Neural crest cell (in vitro differentiated cells): ENCODE results near the gene POU5F2. TPM values are rescaled to one million over a fixed set of nuclear protein-coding genes. Genes with fewer than 3 reads are reported as not detected.

Source experiments
- DNase-seq: peaks from one replicate; pipeline ENCODE4 v3.0.0; 2021; ENCODE audit warnings: low read depth, mixed read lengths, low spot score
- H3K27ac Mint-ChIP-seq: one replicate; pipeline ENCODE4 v1.8.0; 2021; ENCODE audit warnings: mild to moderate bottlenecking, mixed read lengths; ENCODE audit not compliant: unreplicated experiment
- H3K27me3 Mint-ChIP-seq: 2 replicates; pipeline ENCODE4 v1.8.0; 2021; ENCODE audit warnings: low read depth, mild to moderate bottlenecking, mixed read lengths
- H3K36me3 Mint-ChIP-seq: 2 replicates; pipeline ENCODE4 v1.8.0; 2021; ENCODE audit warnings: low read depth, mild to moderate bottlenecking, mixed read lengths
- H3K4me1 Mint-ChIP-seq: 2 replicates; pipeline ENCODE4 v1.8.0; 2021; ENCODE audit warnings: mixed read lengths
- H3K4me3 Mint-ChIP-seq: one replicate; pipeline ENCODE4 v1.8.0; 2021; ENCODE audit warnings: mild to moderate bottlenecking, mixed read lengths
- H3K9me3 Mint-ChIP-seq: 2 replicates; pipeline ENCODE4 v1.8.0; 2021; ENCODE audit warnings: mixed read lengths
- CTCF ChIP-seq: fragments of 200-600 bp; sonication (generic); conservative IDR thresholded peaks from 2 replicates; pipeline ENCODE4 v1.5.0; 2021; ENCODE audit warnings: antibody characterized with exemption, mild to moderate bottlenecking
- total RNA-seq: library from RNA; stranded (reverse); gene quantifications from 2 replicates; pipeline ENCODE4 v1.2.1, GENCODE V29; 2021

The POU5F2 gene
- total RNA-seq, 1 donor from 2014 or later, result 0.68 TPM

- no peak for TF ChIP-seq CTCF
- Mint-ChIP-seq H3K27me3 (no peaks in the 10 kb centered on the region), H3K27ac (no peak overlapping the region), H3K4me3 (no peak overlapping the region), H3K36me3 (peaks cover 6% of the 10 kb centered on the region), H3K9me3 (no peaks in the 10 kb centered on the region), H3K4me1 (peaks cover 42% of the 10 kb centered on the region)
- DNase-seq, result no peak
Measured at GRCh38 chr5:93782978-93783377, 41.6 kb upstream of the POU5F2 start.

- Mint-ChIP-seq H3K4me3 (peak overlapping the region; percentile 55), H3K27ac (no peak overlapping the region), H3K9me3 (peaks cover 3% of the 10 kb centered on the region), H3K36me3 (peaks cover 17% of the 10 kb centered on the region), H3K4me1 (peaks cover 30% of the 10 kb centered on the region), H3K27me3 (no peaks in the 10 kb centered on the region)
- no peak for DNase-seq
- no peak for TF ChIP-seq CTCF
Measured at GRCh38 chr5:93777620-93778019, 36.2 kb upstream of the POU5F2 start.

- Mint-ChIP-seq H3K27me3 (no peaks in the 10 kb centered on the region), H3K4me3 (no peak overlapping the region), H3K9me3 (peaks cover 29% of the 10 kb centered on the region), H3K4me1 (peaks cover 24% of the 10 kb centered on the region), H3K36me3 (peaks cover 33% of the 10 kb centered on the region), H3K27ac (no peak overlapping the region)
- no peak for TF ChIP-seq CTCF
- no peak for DNase-seq
Measured at GRCh38 chr5:93756372-93756771, 15.0 kb upstream of the POU5F2 start.

GRCh38 chr5:93755716-93756115 is 14.3 kb upstream of the POU5F2 start:
- Mint-ChIP-seq H3K4me1 (peaks cover 24% of the 10 kb centered on the region), H3K4me3 (no peak overlapping the region), H3K27ac (no peak overlapping the region), H3K9me3 (peaks cover 26% of the 10 kb centered on the region), H3K36me3 (peaks cover 30% of the 10 kb centered on the region), H3K27me3 (no peaks in the 10 kb centered on the region)
- TF ChIP-seq CTCF, result no peak
- no peak for DNase-seq

GRCh38 chr5:93748875-93749397 is 7.5 kb upstream of the POU5F2 start:
- H3K27me3 Mint-ChIP-seq, result no peaks in the 10 kb centered on the region
- no peaks in the 10 kb centered on the region for H3K9me3 Mint-ChIP-seq
- H3K36me3 Mint-ChIP-seq, result no peaks in the 10 kb centered on the region
- peaks cover 5% of the 10 kb centered on the region for H3K4me1 Mint-ChIP-seq
- no peak for TF ChIP-seq CTCF
- no peak overlapping the region for H3K27ac Mint-ChIP-seq
- no peak for DNase-seq
- H3K4me3 Mint-ChIP-seq, result no peak overlapping the region
